M059J (cell line): ENCODE measurements around the gene GPS2. TPM values are rescaled to one million over a fixed set of nuclear protein-coding genes. Genes with fewer than 3 reads are reported as not detected.

Experiments used
- DNase-seq: peaks from one replicate; pipeline ENCODE4 v3.0.0-alpha.2; 2012; ENCODE audit warnings: low read depth
- total RNA-seq: library from RNA; depleted of rRNA; stranded (reverse); fragments of >200 nt; shearing (Covaris generic); gene quantifications from 2 replicates; pipeline ENCODE4 v1.2.3, GENCODE V29; 2014

GPS2 gene
- total RNA-seq, 1 experiment from 2014 or later = 94.3 TPM

DNA sequence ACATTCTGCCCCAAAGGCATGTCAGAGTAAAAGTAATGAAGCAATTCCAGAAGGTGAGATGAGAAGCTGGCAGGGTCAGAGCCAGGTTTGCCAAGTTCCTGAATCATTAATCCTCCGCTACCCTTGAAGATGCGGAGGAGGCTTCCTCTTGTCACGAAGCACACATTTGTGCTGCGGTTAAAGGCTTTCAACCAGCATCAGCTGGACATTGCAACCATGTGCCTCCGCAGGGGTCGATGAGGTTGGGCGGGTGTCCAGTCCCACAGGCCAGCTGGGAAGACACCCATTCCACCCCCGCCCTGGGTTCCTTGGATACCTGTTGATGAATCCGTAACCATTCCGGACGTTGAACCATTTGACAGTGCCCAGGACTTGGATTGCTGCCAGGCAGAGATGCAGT lies 22.0 kb downstream of the GPS2 start:
- peak; percentile 76 for DNase-seq

DNA sequence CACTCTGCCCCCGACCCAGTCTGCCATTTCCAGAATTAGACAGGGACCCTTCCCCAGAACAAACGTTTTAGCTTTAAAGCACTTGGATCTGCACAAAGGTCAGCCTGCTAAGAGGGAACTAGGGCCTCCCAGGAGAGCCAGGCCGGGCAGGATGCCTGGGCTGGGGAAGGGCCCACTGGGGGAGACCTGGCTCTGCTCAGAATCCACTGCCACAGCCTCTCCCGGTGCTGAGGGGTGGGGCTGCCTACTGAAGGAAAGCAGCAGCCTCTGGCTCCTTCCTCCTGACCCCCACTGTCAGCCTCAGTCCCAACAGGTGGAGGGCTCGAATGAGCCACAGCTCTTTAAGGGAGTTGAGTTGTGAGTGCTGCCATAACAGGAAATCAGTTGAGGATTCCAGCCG lies 22.4 kb downstream of the GPS2 start:
- DNase-seq = no peak

DNA sequence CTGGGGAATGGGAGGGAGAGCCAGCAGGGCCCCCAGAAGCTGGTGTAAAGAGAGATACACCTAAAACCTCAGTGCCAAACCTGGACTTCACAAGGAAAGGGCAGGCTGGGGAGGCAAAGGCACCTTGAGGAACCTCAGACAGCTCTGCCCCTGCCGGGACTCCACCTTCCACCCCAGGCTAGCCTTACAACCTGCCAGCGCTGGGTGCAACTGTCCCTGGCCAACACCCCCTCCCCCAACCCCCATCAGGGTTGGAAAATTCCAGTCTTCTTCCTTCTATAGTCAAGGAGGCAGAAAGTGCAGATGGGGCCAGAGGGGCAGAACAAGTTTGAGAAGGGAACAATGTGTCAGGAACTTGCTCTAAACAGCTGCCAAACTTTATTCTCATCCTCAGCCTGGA lies 23.0 kb downstream of the GPS2 start:
- DNase-seq = no peak

DNA sequence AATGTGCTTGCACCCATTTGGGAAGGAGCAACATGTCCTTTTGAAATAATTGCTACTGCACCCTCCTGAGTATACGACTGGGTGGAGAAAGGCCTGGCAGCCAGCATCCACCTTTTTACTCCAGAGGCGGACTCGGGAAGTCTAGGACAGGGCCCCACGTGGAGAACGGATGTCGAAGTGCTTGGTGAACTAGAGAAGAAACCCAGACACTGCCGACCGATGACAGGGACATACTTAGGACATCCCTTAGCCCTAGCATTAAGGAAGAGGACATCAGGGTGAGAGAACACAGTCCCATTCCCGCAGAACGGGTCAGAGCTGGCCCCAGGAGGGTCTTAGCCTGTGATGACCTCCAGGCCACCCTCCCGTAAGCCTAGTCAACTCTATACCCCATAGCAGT lies 24.5 kb downstream of the GPS2 start:
- DNase-seq = no peak

DNA sequence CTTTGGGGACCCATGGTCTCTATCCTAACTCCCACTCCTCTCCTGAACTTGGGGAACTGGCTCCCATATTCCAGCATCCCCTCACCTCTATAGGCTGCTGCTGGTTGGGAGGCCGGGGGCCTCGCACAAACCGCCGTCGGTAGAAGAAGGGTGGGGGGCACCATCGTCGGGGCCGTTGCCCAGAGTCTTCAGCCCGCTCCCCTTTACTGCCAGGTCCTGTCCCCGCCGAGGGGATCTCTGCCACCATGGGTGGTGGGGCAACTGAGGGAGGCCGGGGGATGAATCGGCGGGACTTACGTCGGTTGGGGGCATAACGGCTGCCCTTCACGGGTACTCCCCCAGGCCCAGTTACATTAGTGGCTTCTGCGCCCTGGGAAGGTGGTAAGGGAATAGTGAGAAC lies 25.0 kb downstream of the GPS2 start:
- DNase-seq = no peak

DNA sequence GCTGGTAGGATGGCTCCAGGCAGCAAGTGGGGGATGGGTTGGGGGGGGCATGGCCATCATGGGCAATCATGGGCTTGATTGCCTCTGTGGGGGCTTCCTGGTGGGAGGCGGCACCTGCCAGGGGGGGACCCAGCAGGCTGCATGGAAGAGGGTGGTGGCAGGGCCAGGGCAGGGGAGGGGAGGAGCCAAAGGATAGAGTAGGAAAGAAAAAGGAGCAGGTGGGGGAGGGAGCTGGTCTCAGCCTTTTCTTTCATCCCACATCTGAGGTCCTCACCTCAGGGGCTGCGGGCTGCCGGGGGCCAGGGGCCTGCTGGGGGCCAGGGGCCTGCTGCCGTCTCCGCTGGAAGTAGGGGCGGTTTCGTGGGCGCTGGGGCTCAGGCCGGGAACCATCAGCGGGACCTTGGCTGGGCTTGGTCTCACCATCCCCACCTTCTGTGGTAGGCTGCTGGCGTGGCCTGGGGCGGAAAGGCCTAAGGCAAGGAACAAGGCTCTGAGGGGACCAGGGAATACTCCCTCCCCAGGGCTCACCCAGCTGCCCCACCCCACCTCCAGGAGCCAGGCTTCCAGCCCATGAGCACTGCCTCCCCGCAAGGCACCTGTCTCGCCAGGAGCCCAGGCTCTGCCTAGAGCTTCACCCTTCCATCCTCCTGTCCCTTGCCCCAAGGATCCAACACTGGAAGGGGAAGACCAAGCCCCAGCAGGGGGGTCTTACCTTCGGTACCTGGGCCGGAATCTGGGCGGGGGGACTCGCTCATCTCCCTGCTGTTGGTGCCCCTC lies 25.7 kb downstream of the GPS2 start:
- no peak for DNase-seq

DNA sequence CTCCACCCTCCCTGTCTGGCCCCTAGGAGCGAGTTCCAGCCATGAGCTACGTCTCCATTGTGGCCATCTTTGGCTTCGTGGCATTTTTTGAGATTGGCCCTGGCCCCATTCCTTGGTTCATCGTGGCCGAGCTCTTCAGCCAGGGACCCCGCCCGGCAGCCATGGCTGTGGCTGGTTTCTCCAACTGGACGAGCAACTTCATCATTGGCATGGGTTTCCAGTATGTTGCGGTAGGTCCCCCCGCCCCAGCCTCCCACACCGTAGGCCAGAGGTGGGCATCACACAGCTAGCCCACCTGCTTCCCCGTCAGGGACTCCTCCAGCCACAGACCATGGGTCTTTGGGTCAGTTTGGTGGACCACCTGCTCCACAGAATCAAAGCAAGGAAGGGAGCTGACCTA lies 29.5 kb downstream of the GPS2 start:
- DNase-seq = no peak

DNA sequence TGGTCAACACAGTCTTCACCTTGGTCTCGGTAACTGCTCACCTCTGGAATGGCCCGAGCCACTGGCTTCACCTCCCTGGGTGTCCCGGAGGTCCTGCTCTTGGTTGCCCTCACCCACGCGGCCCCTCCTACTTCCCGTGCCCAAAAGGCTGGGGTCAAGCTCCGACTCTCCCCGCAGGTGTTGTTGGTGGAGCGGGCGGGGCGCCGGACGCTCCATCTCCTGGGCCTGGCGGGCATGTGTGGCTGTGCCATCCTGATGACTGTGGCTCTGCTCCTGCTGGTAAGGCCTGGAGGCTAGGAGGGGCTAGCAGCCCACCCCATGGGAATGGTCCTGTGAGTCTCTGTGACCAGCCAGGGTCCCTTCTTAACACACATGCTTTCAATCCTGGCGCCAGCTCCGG lies 30.2 kb downstream of the GPS2 start:
- no peak for DNase-seq

DNA sequence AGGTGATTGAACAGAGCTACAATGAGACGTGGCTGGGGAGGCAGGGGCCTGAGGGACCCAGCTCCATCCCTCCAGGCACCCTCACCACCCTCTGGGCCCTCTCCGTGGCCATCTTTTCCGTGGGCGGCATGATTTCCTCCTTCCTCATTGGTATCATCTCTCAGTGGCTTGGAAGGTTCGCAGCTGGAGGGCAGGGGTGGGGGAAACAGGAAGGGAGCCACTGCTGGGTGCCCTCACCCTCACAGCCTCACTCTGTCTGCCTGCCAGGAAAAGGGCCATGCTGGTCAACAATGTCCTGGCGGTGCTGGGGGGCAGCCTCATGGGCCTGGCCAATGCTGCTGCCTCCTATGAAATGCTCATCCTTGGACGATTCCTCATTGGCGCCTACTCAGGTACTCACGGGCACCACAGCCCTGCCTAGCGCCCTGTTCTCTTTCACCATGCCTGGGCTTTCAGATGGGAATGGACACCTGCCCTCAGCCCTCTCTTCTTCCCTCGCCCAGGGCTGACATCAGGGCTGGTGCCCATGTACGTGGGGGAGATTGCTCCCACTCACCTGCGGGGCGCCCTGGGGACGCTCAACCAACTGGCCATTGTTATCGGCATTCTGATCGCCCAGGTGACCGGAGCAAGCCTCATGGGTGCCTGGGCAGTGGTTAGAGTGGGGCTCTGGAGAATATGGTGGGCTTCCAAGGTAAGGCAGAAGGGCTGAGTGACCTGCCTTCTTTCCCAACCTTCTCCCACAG lies 31.5 kb downstream of the GPS2 start:
- DNase-seq = no peak

DNA sequence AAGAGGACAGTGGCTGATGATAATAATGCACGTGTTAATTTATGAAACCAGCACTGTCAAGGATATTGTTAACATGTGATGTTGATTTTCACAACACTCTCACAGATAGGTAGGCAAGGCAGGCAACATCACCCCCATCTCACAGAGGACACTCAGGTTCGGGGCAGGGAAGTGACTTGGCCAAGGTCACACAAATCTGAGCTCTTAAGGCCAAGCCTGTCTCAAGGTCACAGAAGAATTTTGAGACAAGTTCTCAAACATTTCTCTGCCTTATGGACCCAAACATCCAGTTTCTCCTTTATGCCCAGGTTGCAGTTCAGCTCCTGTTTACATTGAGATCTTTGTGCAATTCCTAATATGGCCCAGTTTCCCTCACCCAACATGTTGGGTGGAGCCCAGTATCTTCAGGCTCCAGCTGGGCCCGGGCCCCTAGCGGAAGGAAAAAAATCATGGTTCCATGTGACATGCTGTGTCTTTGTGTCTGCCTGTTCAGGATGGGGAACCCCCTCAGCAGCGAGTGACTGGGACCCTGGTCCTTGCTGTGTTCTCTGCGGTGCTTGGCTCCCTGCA lies 32.3 kb downstream of the GPS2 start:
- DNase-seq = no peak

DNA sequence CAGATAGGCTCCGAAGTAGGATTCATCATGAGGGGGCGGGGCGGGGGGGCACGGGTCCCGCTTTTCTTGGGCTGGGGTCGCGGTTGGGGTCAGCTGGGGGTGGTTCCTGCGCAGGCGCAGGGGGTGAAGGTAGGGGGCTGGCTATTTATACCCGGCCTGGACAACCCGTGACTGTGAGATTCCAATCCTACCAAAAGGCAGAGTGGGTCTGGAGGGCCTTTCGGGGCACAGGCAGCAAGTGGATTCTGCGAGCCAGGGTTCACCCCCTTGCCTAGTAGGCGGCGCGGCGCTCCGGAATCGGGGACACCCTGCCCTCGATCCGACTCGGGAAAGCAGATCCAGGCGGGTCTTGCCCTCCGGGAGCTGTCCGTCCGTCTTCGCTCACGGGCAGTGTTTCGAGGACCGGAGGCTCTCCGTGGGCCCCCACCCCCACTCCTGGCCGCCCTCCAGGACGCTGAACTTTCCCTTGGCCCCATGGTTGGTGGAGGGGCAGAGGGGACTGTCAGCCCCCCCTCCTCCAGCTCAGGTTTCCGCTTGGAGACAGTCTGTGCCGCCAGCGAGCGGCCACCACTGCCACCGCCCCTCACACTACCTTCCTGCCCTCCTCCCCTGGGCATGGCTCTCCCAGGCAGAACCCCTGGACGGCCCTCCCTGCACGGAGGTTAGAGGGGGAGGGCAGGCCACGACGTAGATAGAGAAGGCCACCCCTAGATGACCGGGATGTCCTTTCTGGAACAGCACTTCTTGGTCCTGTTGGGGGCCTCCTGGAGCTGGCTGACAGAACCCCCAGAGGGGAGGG lies 33.0 kb downstream of the GPS2 start:
- no peak for DNase-seq

DNA sequence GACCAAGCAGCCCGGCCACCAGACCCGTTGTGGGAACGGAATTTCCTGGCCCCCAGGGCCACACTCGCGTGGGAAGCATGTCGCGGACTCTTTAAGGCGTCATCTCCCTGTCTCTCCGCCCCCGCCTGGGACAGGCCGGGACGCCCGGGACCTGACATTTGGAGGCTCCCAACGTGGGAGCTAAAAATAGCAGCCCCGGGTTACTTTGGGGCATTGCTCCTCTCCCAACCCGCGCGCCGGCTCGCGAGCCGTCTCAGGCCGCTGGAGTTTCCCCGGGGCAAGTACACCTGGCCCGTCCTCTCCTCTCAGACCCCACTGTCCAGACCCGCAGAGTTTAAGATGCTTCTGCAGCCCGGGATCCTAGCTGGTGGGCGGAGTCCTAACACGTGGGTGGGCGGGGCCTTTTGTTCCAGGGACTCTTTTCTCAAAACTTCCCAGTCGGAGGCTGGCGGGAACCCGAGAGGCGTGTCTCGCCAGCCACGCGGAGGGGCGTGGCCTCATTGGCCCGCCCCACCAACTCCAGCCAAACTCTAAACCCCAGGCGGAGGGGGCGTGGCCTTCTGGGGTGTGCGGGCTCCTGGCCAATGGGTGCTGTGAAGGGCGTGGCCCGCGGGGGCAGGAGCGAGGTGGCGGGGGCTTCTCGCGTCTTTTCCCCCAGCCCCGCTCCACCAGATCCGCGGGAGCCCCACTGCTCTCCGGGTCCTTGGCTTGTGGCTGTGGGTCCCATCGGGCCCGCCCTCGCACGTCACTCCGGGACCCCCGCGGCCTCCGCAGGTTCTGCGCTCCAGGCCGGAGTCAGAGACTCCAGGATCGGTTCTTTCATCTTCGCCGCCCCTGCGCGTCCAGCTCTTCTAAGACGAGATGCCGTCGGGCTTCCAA lies 33.8 kb downstream of the GPS2 start, which contains the start of gene SLC2A4:
Gene SLC2A4, plus strand, starts transcription at position 645 of the 879 bp plus-strand sequence. Its CDS starts 217 bp downstream, at position 862.
- peak; percentile 91 for DNase-seq

DNA sequence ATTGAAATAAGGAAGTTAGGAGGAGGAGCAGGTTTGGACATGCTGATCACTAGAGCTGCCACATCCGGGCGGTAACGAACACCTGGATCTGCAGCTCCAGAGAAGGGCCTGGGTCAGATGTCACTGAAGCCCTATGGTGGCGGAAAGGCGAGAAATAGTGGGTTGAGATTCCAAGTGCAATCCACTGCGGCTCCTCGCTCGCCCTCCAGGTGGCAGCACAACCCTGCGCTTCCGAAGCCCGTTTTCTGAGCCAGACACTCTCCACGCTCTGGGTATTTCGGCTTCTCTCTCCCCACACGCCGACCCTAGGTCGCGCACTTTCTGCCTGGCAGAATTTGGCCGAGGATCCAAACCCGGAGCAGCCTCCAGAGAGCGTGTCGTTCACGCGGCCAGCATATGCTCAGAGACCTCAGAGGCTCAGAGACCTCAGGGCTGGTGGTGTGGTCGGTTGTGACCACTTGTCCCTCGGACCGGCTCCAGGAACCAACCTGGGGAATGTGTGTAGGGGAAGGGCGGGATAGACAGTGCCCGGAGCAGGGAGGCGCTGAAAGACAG lies 34.6 kb downstream of the GPS2 start:
- DNase-seq = peak; percentile 76

DNA sequence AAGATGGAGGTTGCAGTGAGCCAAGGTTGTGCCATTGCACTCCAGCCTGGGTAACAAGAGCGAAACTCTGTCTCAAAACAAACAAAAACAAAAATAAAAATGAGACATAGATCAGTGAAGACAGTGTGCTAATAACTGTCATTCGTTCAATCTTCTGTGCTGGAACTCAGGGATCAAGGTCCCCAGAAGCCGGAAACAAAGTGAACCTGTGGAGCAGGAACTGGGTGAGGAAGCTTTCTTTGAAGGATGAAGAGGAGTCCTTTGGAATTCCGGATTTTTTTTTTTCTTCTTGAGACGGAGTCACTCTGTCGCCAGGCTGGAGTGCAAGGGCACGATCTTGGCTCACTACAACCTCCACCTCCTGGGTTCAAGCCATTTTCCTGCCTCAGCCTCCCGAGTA lies 35.7 kb downstream of the GPS2 start:
- DNase-seq = no peak

DNA sequence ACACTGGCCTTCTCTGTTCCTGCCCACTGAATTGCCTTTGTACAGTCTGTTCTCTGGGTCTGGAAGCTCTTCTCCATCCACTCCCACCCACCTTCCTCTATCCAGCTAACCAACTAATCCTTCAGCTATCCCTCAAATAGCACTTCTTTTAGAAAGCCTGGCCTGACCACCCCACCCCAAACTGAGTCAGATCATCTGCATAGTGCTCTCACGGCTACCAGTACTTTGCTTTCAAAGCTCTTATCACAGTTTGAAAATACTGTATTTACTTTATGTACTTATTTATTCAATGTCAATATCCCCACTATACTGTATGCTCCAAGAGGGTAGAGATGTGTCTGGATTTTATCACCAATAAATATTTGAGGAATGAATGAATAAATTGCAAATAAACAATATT lies 48.4 kb downstream of the GPS2 start:
- no peak for DNase-seq

DNA sequence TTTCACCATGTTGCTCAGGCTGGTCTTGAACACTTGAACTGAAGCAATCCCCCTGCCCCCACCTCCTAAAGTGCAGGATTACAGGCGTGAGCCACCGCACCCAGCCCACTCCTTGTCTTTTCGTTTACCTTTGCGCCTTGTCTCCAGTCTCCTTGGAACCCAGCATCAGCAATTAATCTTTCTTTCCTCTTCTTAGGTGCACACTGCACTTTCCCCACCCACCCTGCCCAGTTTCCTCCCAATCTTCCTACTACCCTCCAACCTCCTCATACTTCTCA lies 51.4 kb downstream of the GPS2 start:
- no peak for DNase-seq

DNA sequence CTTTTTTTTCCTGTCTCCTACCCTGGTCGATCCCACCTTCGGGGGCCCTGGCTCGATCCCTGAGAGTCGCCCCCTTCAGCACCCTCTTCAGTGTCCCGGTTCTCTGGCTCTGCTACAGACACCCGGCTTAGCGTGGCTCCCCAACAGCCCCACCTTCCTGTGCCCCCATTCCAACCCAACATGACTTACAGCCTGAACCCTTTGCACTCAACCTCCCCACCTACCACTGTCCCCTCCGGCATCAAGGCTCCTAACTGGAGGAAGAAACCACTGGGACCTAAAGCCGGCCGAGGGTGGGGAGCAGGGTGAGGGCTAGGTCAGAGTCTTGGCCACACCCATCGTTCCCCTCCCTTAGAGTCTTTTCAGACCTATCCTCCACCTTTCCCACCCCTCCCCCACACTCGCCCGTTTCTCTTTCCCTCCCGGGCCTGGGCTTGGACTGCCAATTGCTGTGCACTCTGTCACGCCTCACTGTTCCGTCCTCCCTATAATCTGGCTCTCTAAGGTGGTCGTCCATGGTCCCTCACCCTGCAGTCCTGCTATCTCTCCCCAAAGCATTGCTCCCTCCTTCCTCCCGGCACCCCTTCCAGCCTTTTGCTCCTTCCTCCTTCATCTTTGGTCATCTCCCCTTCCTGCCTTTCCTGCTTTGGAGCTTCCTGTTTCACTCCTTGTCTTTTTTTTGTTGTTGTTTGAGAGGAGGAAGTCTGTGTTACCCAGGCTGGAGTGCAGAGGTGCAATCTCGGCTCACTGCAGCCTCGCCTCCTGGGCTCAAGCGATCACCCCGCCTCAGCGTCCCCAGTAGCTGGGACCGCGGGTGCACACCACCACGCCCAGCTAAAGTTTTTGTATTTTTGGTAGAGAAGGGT lies 52.0 kb downstream of the GPS2 start:
- DNase-seq = no peak
